GM12875 (cell line): ENCODE results near the gene ANKRD13D.
"Not testable (repeated sequence)": the region's sequence is repeated elsewhere in the genome, so short reads cannot be mapped to it uniquely, and the experiment has no call there.

Source experiments
- H3K4me3 ChIP-seq: one replicate; pipeline ENCODE4 v1.5.1; 2011; ENCODE audit warnings: low read depth, low read length, control low read depth
- CTCF ChIP-seq: IDR thresholded peaks from 2 replicates; pipeline ENCODE4 v1.5.1; 2011; ENCODE audit warnings: low read depth, mild to moderate bottlenecking, control low read depth, inconsistent platforms, low read length, moderate library complexity, borderline replicate concordance; ENCODE audit not compliant: insufficient read depth

The ANKRD13D gene

GRCh38 chr11:67254798-67255197 lies 34.3 kb upstream of the ANKRD13D start:
- H3K4me3 ChIP-seq, result no peak overlapping the region
- no peak for TF ChIP-seq CTCF

GRCh38 chr11:67255353-67255752 lies 33.8 kb upstream of the ANKRD13D start:
- TF ChIP-seq CTCF, result no peak
- no peak overlapping the region for H3K4me3 ChIP-seq

- no peak for TF ChIP-seq CTCF
Measured at GRCh38 chr11:67255864-67256263, 33.2 kb upstream of the ANKRD13D start.

DNA sequence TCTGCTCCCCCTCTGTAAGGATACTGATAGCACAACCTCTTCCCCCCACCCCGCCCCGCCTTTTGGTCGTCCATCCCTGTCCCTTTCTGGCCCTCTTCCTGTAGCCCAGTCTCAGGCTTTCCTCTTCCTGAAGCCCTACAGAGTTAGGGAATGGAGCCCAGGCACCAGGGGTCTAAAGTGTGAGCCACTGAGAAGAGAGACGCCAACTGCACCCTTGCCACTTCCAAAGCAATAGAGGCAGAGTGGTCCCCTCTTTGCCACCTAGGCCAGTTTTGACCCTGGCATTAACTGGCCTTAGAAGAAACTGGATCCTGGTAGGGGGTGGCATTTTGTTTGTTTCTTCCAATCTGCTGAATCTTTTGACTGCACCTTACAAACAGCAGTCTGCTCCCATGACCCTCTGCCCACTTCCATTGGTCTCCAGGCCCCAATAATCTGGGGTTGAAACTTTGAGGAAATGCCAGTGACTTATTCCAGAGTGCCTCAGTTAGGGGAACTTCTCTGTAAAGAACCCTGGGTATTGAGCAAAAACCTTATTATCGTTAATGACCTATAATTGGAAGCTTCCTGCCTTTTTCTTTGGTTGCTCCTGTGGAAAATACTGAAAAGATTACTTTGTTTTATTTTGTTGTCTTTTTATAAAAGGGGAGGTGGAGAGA lies 32.5 kb upstream of the ANKRD13D start:
- TF ChIP-seq CTCF, result no peak
- no peak overlapping the region for H3K4me3 ChIP-seq

More at GRCh38 chr11:67255864-67256263, 33.2 kb upstream of the ANKRD13D start:
- no peak overlapping the region for H3K4me3 ChIP-seq

DNA sequence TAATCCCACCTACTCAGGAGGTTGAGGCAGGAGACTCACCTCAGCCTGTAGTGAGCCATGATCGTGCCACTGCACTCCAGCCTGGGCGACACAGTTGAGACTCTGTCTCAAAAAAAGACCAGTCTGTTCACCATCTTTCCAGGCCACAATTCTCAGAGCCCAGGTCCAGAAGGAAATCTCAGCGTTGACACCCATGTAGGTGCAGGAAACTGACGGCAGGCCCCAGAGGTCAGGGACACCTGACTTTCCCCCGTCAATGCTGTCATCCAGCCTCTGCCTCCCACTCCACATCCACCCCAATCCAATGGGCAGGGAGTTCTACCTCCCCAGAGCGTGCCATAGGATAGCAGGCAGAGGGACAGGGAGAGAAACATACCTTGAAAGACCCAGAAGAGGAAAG lies 28.7 kb upstream of the ANKRD13D start:
- H3K4me3 ChIP-seq, result no peak overlapping the region

DNA sequence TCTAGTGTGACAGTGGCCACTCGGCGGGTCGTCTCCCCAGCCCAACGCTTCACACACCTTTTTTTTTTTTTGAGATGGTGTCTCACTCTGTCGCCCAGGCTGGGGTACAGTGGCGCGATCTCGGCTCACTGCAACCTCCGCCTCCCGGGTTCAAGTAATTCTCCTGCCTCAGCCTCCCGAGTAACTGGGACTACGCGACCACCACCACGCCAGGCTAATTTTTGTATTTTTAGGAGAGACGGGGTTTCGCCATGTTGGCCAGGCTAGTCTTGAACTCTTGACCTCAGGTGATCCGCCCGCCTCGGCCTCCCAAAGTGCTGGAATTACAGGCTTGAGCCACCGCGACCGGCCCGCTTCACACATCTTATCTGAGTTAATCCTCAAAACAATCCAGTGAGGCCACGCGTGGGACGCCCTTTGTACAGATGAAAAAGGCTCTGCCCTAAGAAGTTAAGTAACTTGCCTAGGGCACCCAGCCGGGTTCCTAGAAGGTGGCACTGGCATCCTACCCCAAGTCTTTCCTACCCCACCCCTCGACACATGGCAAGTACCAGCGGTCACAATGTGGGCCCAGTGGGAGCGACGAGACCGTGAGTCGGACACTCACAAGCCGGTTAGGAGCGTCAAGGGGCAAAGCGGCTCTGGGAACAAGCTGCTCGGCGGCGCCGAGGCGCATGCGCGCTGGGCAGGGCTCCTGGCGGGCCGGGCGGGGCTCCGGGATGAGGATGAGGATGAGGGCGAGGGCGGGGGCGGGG lies 28.0 kb upstream of the ANKRD13D start:
- H3K4me3 ChIP-seq, result not testable (repeated sequence)

More for the DNA sequence above, 28.7 kb upstream of the ANKRD13D start:
- no peak for TF ChIP-seq CTCF

- H3K4me3 ChIP-seq, result no peak overlapping the region
- TF ChIP-seq CTCF, result no peak
Measured at GRCh38 chr11:67261640-67261945, 27.5 kb upstream of the ANKRD13D start.
